GM19395 (cell line): Measurements from ENCODE around the gene EML5.
"Not testable (repeated sequence)": the region's sequence is repeated elsewhere in the genome, so short reads cannot be mapped to it uniquely, and the experiment has no call there.

Source experiments
- ATAC-seq: cut with Tn5 transposase; IDR thresholded peaks from one replicate; pipeline ENCODE4 v1.9.1; 2021; ENCODE audit warnings: mild to moderate bottlenecking, moderate library complexity; ENCODE audit not compliant: unreplicated experiment

EML5 gene

GRCh38 chr14:88792473-88793258 is at the start of gene EML5:
Gene EML5 (minus strand): TSS chr14:88792953. CDS start chr14:88792503, 450 bp downstream.
- peak; percentile 90 for ATAC-seq

- no peak for ATAC-seq
Measured at GRCh38 chr14:88842414-88842813, 49.7 kb upstream of the EML5 start.

- no peak for ATAC-seq
Measured at GRCh38 chr14:88841741-88842140, 49.0 kb upstream of the EML5 start.

GRCh38 chr14:88840926-88841325 is 48.2 kb upstream of the EML5 start:
- no peak for ATAC-seq

- no peak for ATAC-seq
Measured at GRCh38 chr14:88838015-88838414, 45.3 kb upstream of the EML5 start.

GRCh38 chr14:88837495-88837894 is 44.7 kb upstream of the EML5 start:
- no peak for ATAC-seq

- ATAC-seq = no peak
Measured at GRCh38 chr14:88835661-88836060, 42.9 kb upstream of the EML5 start.

- no peak for ATAC-seq
Measured at GRCh38 chr14:88834883-88835431, 42.2 kb upstream of the EML5 start.

GRCh38 chr14:88831284-88831683 is 38.5 kb upstream of the EML5 start:
- no peak for ATAC-seq

- ATAC-seq = no peak
Measured at GRCh38 chr14:88829685-88830302, 37.0 kb upstream of the EML5 start.

- ATAC-seq = no peak
Measured at GRCh38 chr14:88829188-88829587, 36.4 kb upstream of the EML5 start.

- no peak for ATAC-seq
Measured at GRCh38 chr14:88825503-88825902, 32.8 kb upstream of the EML5 start.

- ATAC-seq = no peak
Measured at GRCh38 chr14:88825078-88825458, 32.3 kb upstream of the EML5 start.

GRCh38 chr14:88824314-88825077 is 31.7 kb upstream of the EML5 start, which contains the start of gene TTC8:
Gene TTC8 (plus strand): TSS chr14:88824651. CDS start chr14:88824708, 57 bp downstream.
- ATAC-seq = peak; percentile 99

GRCh38 chr14:88823968-88824313 is 31.2 kb upstream of the EML5 start:
- peak; percentile 25 for ATAC-seq

GRCh38 chr14:88821888-88822287 is 29.1 kb upstream of the EML5 start:
- no peak for ATAC-seq

- no peak for ATAC-seq
Measured at GRCh38 chr14:88821378-88821777, 28.6 kb upstream of the EML5 start.

GRCh38 chr14:88819674-88820073 is 26.9 kb upstream of the EML5 start:
- not testable (repeated sequence) for ATAC-seq

- no peak for ATAC-seq
Measured at GRCh38 chr14:88818018-88818417, 25.3 kb upstream of the EML5 start.

GRCh38 chr14:88815980-88816379 is 23.2 kb upstream of the EML5 start:
- ATAC-seq = no peak

GRCh38 chr14:88808359-88808758 is 15.6 kb upstream of the EML5 start:
- no peak for ATAC-seq
